CD4-positive, alpha-beta T cell treated with Interleukin-12 subunit alpha and Interleukin-12 subunit beta, for 1 hour (primary cell): Measurements from ENCODE around the gene OPCML.

ENCODE experiments used
- DNase-seq: peaks from one replicate; pipeline ENCODE4 v3.0.0-alpha.2; 2020

The OPCML gene

GRCh38 chr11:133118563-133119268, 413.6 kb downstream of the OPCML start:
- DNase-seq, result no peak

- DNase-seq, result no peak
These were observed 417.2 kb downstream of the OPCML start for GRCh38 chr11:133115099-133115498.

DNA sequence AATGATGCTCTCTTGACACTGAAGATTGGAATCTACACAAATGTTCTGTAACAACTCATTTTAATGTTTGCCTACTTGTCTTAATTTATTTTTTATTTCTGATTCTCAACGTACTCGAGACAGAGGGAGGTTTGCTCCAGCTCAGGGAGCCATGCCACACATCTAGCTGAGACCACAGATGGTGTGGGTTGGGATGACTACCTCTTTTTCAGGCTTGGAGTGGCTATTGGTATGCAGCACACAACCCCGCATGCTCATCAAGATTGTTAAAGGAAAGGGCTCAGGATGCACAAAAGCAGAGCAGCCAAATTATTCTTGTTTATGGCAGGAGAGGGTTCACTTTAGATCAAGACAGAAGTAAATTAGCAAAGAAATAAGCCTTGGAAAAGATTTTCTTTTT, 424.5 kb downstream of the OPCML start:
- no peak for DNase-seq

DNA sequence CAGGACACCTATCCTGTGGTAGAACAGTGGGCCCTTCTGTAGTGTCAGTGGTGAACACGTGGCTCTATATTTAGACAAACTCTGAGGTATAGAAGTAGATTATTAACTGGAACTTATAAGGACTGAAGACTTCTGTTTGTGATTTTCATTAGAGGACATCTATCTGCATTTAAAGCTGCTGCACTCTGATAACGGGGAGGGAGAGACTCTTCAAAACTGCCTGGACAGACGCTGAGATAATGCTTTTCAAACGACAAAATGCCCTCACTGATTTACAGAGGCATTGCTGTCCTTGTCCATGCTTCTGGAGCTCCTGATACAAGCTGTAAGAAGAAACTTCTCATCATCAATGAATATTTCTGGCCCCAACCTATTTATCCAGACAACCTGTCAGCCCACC, 425.2 kb downstream of the OPCML start:
- no peak for DNase-seq

GRCh38 chr11:133106417-133106816, 425.9 kb downstream of the OPCML start:
- DNase-seq, result no peak

- DNase-seq, result no peak
These were observed 428.1 kb downstream of the OPCML start for GRCh38 chr11:133104009-133104744.

- no peak for DNase-seq
These were observed 435.3 kb downstream of the OPCML start for GRCh38 chr11:133096981-133097380.

GRCh38 chr11:133086518-133086917, 445.8 kb downstream of the OPCML start:
- no peak for DNase-seq

- DNase-seq, result peak; percentile 46
These were observed 449.3 kb downstream of the OPCML start for GRCh38 chr11:133082841-133083488.

GRCh38 chr11:133082453-133082781, 449.9 kb downstream of the OPCML start:
- DNase-seq, result no peak

DNA sequence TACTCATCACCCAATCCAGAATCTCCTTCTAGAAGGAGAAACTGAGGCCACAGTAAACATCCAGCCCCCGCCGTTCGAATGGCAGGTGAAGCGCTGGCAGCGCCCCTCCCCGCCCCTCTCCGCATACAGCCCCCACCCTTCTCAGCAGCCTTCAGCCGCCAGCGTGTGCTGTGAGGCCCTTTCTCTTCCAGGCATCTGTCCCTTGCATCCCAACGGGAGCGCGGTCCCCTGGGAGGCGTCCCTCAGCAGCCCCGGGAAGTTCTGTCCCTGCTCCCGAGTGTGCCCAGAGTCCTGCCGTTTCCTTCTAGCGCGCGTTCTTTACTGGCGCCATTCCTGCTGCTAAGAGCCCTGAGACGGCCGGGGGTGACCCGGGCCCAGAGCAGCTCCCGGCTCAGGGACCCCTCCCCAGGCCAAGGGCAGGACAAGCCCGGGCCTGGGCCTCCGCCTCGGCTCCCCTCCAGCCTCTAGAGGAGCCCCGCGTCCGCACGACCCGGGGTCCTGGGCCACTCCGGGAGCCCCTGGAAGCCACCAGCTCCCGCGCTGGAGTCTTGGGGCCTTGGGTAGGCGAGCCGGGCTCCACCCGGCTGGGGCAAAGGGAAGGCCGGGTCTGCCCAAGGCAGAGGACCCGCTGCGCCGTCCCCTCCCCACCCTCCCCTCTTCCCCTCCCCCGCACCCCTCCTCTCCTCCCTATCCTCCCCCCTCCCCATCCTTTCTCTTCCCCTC, 450.4 kb downstream of the OPCML start:
- DNase-seq, result no peak

GRCh38 chr11:133081020-133081419, 451.3 kb downstream of the OPCML start:
- no peak for DNase-seq

GRCh38 chr11:133078591-133079404, 453.5 kb downstream of the OPCML start:
- DNase-seq, result peak; percentile 1

DNA sequence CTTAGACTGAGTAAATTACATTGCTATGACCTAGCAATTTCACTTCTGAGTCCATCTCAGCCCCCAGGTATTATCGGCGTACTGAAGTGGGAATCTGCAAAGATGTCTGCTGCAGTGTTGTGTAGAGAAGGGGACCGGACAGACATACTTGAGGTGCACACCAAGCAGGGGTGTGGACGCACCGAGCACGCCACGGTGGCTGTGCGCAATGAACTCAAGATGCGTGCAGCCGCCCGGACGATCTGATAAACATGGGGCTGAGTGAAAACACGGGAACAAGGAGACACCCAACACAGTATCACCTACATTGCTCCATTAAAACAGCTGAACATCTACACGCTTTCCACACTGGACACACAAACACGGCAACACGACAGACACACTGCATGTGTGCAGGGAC, 454.3 kb downstream of the OPCML start:
- DNase-seq, result no peak

GRCh38 chr11:133075351-133075750, 456.9 kb downstream of the OPCML start:
- DNase-seq, result no peak

- DNase-seq, result no peak
These were observed 459.3 kb downstream of the OPCML start for GRCh38 chr11:133072858-133073582.

DNA sequence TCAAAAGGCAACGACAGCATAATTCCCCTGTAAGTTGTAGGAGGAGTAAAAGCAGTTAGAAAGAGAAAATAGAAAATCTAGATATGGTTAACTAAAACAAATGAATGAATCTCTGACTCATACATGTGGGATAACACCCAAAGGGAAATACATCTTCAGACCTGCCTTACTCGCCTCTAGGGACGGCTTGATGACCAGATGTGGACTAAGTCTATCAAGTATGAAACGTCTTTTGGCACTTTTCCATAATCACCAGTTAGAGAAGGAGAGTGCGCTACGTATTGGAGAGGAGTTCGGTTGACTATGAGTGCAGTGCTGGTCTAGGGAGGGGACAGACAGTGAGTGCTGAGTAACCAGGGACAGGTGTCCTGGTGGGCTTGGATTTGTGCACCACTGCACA, 459.9 kb downstream of the OPCML start:
- DNase-seq, result no peak

GRCh38 chr11:133070791-133071190, 461.5 kb downstream of the OPCML start:
- DNase-seq, result no peak

- no peak for DNase-seq
These were observed 462.1 kb downstream of the OPCML start for GRCh38 chr11:133070021-133070713.

- no peak for DNase-seq
These were observed 466.3 kb downstream of the OPCML start for GRCh38 chr11:133065847-133066485.

GRCh38 chr11:133064961-133065360, 467.3 kb downstream of the OPCML start:
- no peak for DNase-seq
